ENCODE results near the gene SEZ6L.

SEZ6L gene

DNA sequence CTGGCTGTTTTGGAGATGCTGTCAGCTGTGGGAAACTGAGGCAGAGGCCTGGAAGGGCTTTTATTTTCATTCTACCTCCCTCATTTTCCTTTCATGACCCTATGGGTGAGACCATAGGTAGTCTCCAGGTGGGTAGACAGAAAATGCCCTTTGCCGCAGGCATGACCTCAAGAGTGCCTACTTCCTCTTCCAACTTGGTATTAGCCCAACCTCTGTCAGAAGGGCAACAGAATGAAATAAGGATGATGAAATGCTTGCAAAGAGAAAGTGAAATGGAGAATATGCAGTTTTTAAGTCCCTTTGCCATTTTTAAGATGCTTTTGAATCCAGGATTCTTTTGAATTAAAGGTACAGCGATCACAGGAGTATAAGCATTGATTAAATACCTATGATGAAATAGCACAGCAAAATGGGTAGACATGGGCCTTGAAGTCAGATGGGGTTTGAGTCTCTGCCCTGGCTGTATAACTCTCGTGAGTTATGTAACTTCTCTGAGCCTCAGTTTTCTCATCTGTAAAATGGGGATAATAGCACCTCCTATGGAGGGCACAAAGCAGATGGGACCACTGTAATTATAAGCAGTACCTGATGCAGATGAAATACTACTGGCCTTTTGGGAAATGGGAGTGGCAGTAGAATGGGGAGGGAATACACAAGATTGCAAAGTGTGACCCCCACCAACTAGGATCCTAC lies 263.5 kb downstream of the SEZ6L start:
- no peak for DNase-seq

Data from activated CD8-positive, alpha-beta memory T cell treated with anti-CD3 and anti-CD28 coated beads for 24 hours (primary cell).